GM12878 (cell line): Measurements from ENCODE around the gene SHISA3. TPM values are rescaled to one million over a fixed set of nuclear protein-coding genes. Genes with fewer than 3 reads are reported as not detected.

ENCODE experiments used
- ATAC-seq: fragments of 200-7000 bp; cut with Tn5 transposase; 3 replicates; pipeline ENCODE4 v1.9.1; 2020; ENCODE audit warnings: mild to moderate bottlenecking, moderate library complexity
- BruUV-seq: library from RNA; stranded (reverse); fragments of 400-500 nt; replicated peaks from 2 replicates; lab custom pipeline; 2021; lab: Mats Ljungman, UMichigan
- CTCF ChIA-PET: fragments of 300-600 bp; sonication (Branson Sonifier 250); formaldehyde crosslinking; extraction: SDS; loops from one replicate; lab custom pipeline; 2021; ENCODE audit warnings: inconsistent platforms; lab: Yijun Ruan, JAX
- POLR2A ChIA-PET: fragments of 350-600 bp; formaldehyde crosslinking; extraction: SDS; loops from one replicate; lab custom pipeline; 2021; ENCODE audit warnings: inconsistent platforms; lab: Charles Lee
- RAD21 ChIA-PET: fragments of 300-600 bp; sonication (Branson Sonifier 250); formaldehyde crosslinking; loops from one replicate; lab custom pipeline; 2023; ENCODE audit warnings: antibody characterized with exemption; ENCODE audit not compliant: unreplicated experiment; lab: Charles Lee
- SMC1A ChIA-PET: fragments of 300-600 bp; sonication (Branson Sonifier 250); formaldehyde crosslinking; loops from one replicate; lab custom pipeline; 2023; ENCODE audit not compliant: unreplicated experiment, uncharacterized antibody; lab: Charles Lee
- DNase-seq: peaks from one replicate; pipeline ENCODE4 v3.0.0-alpha.2; 2011; ENCODE audit warnings: low read depth, low spot score
- FAIRE-seq: peaks from 3 replicates; lab custom pipeline; 2011; peaks lifted over from hg19 to GRCh38; lab: Jason Lieb, UNC
- H2AFZ ChIP-seq: 2 replicates; pipeline ENCODE4 v1.6.0; 2011; ENCODE audit warnings: low read depth, low read length, control low read depth; ENCODE audit not compliant: control insufficient read depth
- H3K27ac ChIP-seq: 2 replicates; pipeline ENCODE4 v1.5.1; 2011; ENCODE audit warnings: control low read depth; ENCODE audit not compliant: control insufficient read depth, insufficient read depth
- H3K27me3 ChIP-seq, 2 experiments: replicated peaks in 1 of 2; 2 replicates each; pipeline versions ENCODE4 v1.6.0 to v1.6.1; 2011; ENCODE audit warnings: low read length in 1 of 2; ENCODE audit not compliant: control insufficient read depth in 2 of 2, insufficient read depth in 2 of 2
- H3K36me3 ChIP-seq, 2 experiments: 2 replicates each; pipeline ENCODE4 v1.5.1; 2011; ENCODE audit warnings: low read length in 1 of 2; ENCODE audit not compliant: control insufficient read depth in 2 of 2, insufficient read depth in 2 of 2
- H3K4me1 ChIP-seq: 2 replicates; pipeline ENCODE4 v1.6.1; 2011; ENCODE audit warnings: mild to moderate bottlenecking, low read length, moderate library complexity, mixed read lengths; ENCODE audit not compliant: control insufficient read depth, insufficient read depth
- H3K4me2 ChIP-seq: 2 replicates; pipeline ENCODE4 v1.6.0; 2011; ENCODE audit warnings: control low read depth; ENCODE audit not compliant: control insufficient read depth, insufficient read depth
- H3K4me3 ChIP-seq: fragments of 200-600 bp; sonication (generic); 2 replicates; pipeline ENCODE4 v1.5.1; 2016
- H3K79me2 ChIP-seq: 2 replicates; pipeline ENCODE4 v1.6.0; 2011; ENCODE audit warnings: low read length; ENCODE audit not compliant: control insufficient read depth, insufficient read depth
- H3K9ac ChIP-seq: 2 replicates; pipeline ENCODE4 v1.8.0; 2011; ENCODE audit warnings: low read length, control low read depth, mixed read lengths; ENCODE audit not compliant: control insufficient read depth, insufficient read depth
- H3K9me3 ChIP-seq: replicated peaks from 3 replicates; pipeline ENCODE4 v1.5.1; 2011; ENCODE audit warnings: mild to moderate bottlenecking, low read length; ENCODE audit not compliant: control insufficient read depth, insufficient read depth
- H4K20me1 ChIP-seq: 2 replicates; pipeline ENCODE4 v1.6.0; 2011; ENCODE audit not compliant: control insufficient read depth, insufficient read depth
- CHD2 ChIP-seq: IDR thresholded peaks from 2 replicates; pipeline ENCODE4 v1.6.1; 2011; ENCODE audit warnings: low read depth, low read length, improper control_type of control experiment, borderline replicate concordance
- ESRRA ChIP-seq: IDR thresholded peaks from 2 replicates; pipeline ENCODE4 v1.6.1; 2012; ENCODE audit warnings: mild to moderate bottlenecking, low read length, improper control_type of control experiment
- ETV6 ChIP-seq, 2 experiments: fragments of 450-650 bp in 1 of 2; IDR thresholded peaks in 1 of 2; conservative IDR thresholded peaks in 1 of 2; 2 replicates each; pipeline ENCODE4 v1.6.1; 2014; ENCODE audit warnings: antibody characterized with exemption in 1 of 2, borderline replicate concordance in 1 of 2, low read depth in 1 of 2, mild to moderate bottlenecking in 1 of 2, moderate library complexity in 1 of 2
- HCFC1 ChIP-seq: fragments of 150-350 bp; IDR thresholded peaks from 2 replicates; pipeline ENCODE4 v1.6.1; 2014; ENCODE audit warnings: low read length
- IRF4 ChIP-seq: IDR thresholded peaks from 2 replicates; pipeline ENCODE4 v1.6.1; 2011; ENCODE audit warnings: low read depth, low read length
- SMAD5 ChIP-seq: IDR thresholded peaks from 2 replicates; pipeline ENCODE4 v1.6.1; 2016; ENCODE audit warnings: antibody characterized with exemption, low read depth
- SMARCA5 ChIP-seq: fragments of 450-650 bp; IDR thresholded peaks from 2 replicates; pipeline ENCODE4 v1.6.1; 2017; ENCODE audit warnings: mild to moderate bottlenecking
- SRF ChIP-seq, 2 experiments: IDR thresholded peaks; 2 replicates each; pipeline ENCODE4 v1.6.1; 2011; ENCODE audit warnings: low read depth in 2 of 2, low read length in 2 of 2, mild to moderate bottlenecking in 1 of 2, moderate library complexity in 1 of 2
- YBX1 ChIP-seq: fragments of 450-650 bp; IDR thresholded peaks from 2 replicates; pipeline ENCODE4 v1.6.1; 2016; ENCODE audit warnings: antibody characterized with exemption
- WGBS: methylation state at CpG from one replicate; pipeline ENCODE4 v1.1.6; 2016; ENCODE audit warnings: low lambda C conversion rate; ENCODE audit not compliant: insufficient replicate concordance, insufficient coverage; ENCODE audit errors: missing lambda C conversion rate; 5-methylcytosine and 5-hydroxymethylcytosine counted together
- in situ Hi-C: fragments of 300-500 bp; cut with MboI; formaldehyde crosslinking; loops from 9 replicates; pipeline ENCODE4 v1.14.3; 2018; ENCODE audit warnings: mixed read lengths
- intact Hi-C: fragments of 100-400 bp; cut with micrococcal nuclease; formaldehyde crosslinking; loops from one replicate; pipeline ENCODE4 v1.14.2; 2022; ENCODE audit not compliant: unreplicated experiment
- polyA plus RNA-seq, 11 experiments: library from polyadenylated mRNA; depleted of rRNA in 4 of 11; unstranded in 6 of 11; stranded (reverse) in 5 of 11; fragments of >200 nt; fragmentation: Nextera tagmentation in 4 of 11; fragmentation: Illumina TruSeq in 1 of 11; extraction: Ambion mirVana in 4 of 11; extraction: Trizol in 1 of 11; gene quantifications; 1 replicate in 1 of 11; 2 replicates in 10 of 11; pipeline versions ENCODE4 v1.2.1 to v1.2.3, GENCODE V29; 2011 to 2016; ENCODE audit warnings: inconsistent platforms in 2 of 11, missing spikeins in 2 of 11, low read depth in 1 of 11
- total RNA-seq, 4 experiments: library from RNA; depleted of rRNA in 3 of 4; stranded (reverse); fragments of >200 nt in 3 of 4; fragmentation: Illumina TruSeq in 1 of 4; extraction: Trizol in 1 of 4; gene quantifications; 2 replicates each; pipeline versions ENCODE4 v1.2.1 to v1.2.3, GENCODE V29; 2013 to 2021
- TF ChIP-seq, protein P1 (sequence below): fragments of 150-350 bp; IDR thresholded peaks from 2 replicates; pipeline ENCODE4 v1.6.1; 2014; ENCODE audit warnings: mild to moderate bottlenecking, low read depth, low read length
- TF ChIP-seq, protein P2 (sequence below): fragments of 450-650 bp; IDR thresholded peaks from 2 replicates; pipeline ENCODE4 v1.6.1; 2016; ENCODE audit warnings: mild to moderate bottlenecking, moderate library complexity, borderline replicate concordance
- TF ChIP-seq, protein P3 (sequence below): fragments of 450-650 bp; IDR thresholded peaks from 2 replicates; pipeline ENCODE4 v1.6.1; 2017; ENCODE audit warnings: borderline replicate concordance

The SHISA3 gene
- total and polyA plus RNA-seq, 10 of the 15 experiments (the other 5 are each of a cell fraction or from before 2014, with no cell fraction given): 0.03 to 7.2 (median 4.4) TPM

DNA sequence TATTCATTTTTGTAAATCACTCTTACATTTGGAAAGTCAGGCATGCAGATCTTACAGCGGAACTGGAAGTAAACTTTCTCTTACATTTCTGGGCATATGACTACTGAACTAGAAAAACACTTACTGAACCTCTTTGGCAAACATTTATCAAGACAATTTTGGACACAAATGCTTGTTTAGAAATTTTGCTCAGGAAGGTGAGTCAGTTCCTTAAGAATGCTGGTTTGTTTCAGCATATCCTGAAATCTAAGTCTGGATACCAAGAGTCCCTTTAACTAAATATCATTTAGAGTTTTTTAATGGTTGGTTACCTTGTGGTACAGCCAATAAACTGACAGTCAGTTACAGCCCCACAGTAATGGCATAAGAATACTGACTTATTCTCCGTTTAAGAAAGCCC is 15.0 kb downstream of the SHISA3 start:
- no TSS peak for BruUV-seq
- in situ Hi-C loops: no loop called here
- TF ChIP-seq, protein P1, sequence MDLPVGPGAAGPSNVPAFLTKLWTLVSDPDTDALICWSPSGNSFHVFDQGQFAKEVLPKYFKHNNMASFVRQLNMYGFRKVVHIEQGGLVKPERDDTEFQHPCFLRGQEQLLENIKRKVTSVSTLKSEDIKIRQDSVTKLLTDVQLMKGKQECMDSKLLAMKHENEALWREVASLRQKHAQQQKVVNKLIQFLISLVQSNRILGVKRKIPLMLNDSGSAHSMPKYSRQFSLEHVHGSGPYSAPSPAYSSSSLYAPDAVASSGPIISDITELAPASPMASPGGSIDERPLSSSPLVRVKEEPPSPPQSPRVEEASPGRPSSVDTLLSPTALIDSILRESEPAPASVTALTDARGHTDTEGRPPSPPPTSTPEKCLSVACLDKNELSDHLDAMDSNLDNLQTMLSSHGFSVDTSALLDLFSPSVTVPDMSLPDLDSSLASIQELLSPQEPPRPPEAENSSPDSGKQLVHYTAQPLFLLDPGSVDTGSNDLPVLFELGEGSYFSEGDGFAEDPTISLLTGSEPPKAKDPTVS: no peak
- TF ChIP-seq SRF (IDR thresholded peaks at IDR 0.05; ENCODE audit: low read depth in 2 of 2, low read length in 2 of 2) (no peak), CHD2 (no peak)
- CTCF ChIA-PET: interaction anchor here (0.6 kb wide), 1 partner anchor 15 kb away, joined by 3 read pairs; no protein-coding TSS in a partner anchor
- H3K9me3 ChIP-seq: no peaks in the 10 kb centered on the region
- H3K27me3 ChIP-seq: no peaks in the 10 kb centered on the region
- H3K79me2 ChIP-seq: no peaks in the 10 kb centered on the region
- SMC1A ChIA-PET: no interaction called here
- FAIRE-seq (no peak), ATAC-seq (no peak), DNase-seq (no peak)
- RAD21 ChIA-PET: no interaction called here
- no peak overlapping the region for H3K9ac ChIP-seq
- no peak overlapping the region for H3K4me2 ChIP-seq
- no peak overlapping the region for H3K27ac ChIP-seq
- H3K36me3 ChIP-seq: peaks cover 2% of the 10 kb centered on the region in 2 experiments; a peak in 3 of 4 replicates
- H4K20me1 ChIP-seq: no peaks in the 10 kb centered on the region
- 100% methylated on average over 2 of the region's 2 CpGs for WGBS
- POLR2A ChIA-PET: no interaction called here
- H2AFZ ChIP-seq: no peak overlapping the region
- H3K4me3 ChIP-seq: no peak overlapping the region
- intact Hi-C loops: no loop called here
- H3K4me1 ChIP-seq: no peaks in the 10 kb centered on the region

DNA sequence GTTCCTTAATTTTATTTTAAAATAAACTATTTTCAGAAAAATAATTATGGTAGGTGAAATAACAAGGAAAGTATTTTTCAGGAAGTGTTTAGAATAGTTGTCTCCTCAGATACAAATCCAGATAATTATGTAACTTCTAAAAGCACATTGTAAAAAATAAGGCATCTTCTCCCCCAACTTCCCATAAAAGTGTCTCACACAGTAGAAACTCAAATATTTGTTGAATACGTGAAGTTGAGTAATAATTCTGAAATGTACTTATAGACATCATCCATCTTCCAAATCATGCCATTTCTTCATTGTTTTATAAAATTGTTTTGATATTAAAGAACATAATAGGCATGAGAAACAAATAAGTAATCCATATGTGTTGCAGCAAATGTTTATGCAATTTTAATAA is 18.0 kb downstream of the SHISA3 start:
- Histone ChIP-seq H3K27me3 (no peaks in the 10 kb centered on the region), H3K4me1 (no peaks in the 10 kb centered on the region), H3K79me2 (no peaks in the 10 kb centered on the region), H3K9ac (no peak overlapping the region), H2AFZ (no peak overlapping the region), H3K4me3 (no peak overlapping the region), H3K4me2 (no peak overlapping the region), H3K36me3 (peaks cover 2 to 6% of the 10 kb centered on the region in 2 experiments; a peak in 3 of 4 replicates), H3K27ac (no peak overlapping the region), H4K20me1 (no peaks in the 10 kb centered on the region), H3K9me3 (no peaks in the 10 kb centered on the region)
- RAD21 ChIA-PET: no interaction called here
- POLR2A ChIA-PET: no interaction called here
- BruUV-seq: no TSS peak
- intact Hi-C loops: no loop called here
- FAIRE-seq: no peak
- DNase-seq: no peak
- no peak for ATAC-seq
- in situ Hi-C loops: no loop called here
- SMC1A ChIA-PET: no interaction called here
- CTCF ChIA-PET: interaction anchor here (4.1 kb wide), 1 partner anchor 105 kb away, joined by 21 read pairs; no protein-coding TSS in a partner anchor
- 100% methylated on average over 1 of the region's 1 CpG for WGBS
- TF ChIP-seq SMARCA5 (no peak), SMAD5 (no peak), YBX1 (no peak), ETV6 (conservative IDR thresholded peaks at IDR 0.05 in 1 of 2, IDR thresholded peaks at IDR 0.05 in 1 of 2; ENCODE audit: borderline replicate concordance in 1 of 2, low read depth in 1 of 2) (no peak), HCFC1 (no peak), ESRRA (no peak), IRF4 (no peak)
- TF ChIP-seq, protein P2, sequence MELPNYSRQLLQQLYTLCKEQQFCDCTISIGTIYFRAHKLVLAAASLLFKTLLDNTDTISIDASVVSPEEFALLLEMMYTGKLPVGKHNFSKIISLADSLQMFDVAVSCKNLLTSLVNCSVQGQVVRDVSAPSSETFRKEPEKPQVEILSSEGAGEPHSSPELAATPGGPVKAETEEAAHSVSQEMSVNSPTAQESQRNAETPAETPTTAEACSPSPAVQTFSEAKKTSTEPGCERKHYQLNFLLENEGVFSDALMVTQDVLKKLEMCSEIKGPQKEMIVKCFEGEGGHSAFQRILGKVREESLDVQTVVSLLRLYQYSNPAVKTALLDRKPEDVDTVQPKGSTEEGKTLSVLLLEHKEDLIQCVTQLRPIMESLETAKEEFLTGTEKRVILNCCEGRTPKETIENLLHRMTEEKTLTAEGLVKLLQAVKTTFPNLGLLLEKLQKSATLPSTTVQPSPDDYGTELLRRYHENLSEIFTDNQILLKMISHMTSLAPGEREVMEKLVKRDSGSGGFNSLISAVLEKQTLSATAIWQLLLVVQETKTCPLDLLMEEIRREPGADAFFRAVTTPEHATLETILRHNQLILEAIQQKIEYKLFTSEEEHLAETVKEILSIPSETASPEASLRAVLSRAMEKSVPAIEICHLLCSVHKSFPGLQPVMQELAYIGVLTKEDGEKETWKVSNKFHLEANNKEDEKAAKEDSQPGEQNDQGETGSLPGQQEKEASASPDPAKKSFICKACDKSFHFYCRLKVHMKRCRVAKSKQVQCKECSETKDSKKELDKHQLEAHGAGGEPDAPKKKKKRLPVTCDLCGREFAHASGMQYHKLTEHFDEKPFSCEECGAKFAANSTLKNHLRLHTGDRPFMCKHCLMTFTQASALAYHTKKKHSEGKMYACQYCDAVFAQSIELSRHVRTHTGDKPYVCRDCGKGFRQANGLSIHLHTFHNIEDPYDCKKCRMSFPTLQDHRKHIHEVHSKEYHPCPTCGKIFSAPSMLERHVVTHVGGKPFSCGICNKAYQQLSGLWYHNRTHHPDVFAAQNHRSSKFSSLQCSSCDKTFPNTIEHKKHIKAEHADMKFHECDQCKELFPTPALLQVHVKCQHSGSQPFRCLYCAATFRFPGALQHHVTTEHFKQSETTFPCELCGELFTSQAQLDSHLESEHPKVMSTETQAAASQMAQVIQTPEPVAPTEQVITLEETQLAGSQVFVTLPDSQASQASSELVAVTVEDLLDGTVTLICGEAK: no peak
- TF ChIP-seq, protein P3, sequence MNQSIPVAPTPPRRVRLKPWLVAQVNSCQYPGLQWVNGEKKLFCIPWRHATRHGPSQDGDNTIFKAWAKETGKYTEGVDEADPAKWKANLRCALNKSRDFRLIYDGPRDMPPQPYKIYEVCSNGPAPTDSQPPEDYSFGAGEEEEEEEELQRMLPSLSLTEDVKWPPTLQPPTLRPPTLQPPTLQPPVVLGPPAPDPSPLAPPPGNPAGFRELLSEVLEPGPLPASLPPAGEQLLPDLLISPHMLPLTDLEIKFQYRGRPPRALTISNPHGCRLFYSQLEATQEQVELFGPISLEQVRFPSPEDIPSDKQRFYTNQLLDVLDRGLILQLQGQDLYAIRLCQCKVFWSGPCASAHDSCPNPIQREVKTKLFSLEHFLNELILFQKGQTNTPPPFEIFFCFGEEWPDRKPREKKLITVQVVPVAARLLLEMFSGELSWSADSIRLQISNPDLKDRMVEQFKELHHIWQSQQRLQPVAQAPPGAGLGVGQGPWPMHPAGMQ: no peak
